ENCODE measurements around the gene TBX21.
"Not testable (repeated sequence)": the region's sequence is repeated elsewhere in the genome, so short reads cannot be mapped to it uniquely, and the experiment has no call there.

TBX21 gene

GRCh38 chr17:47760409-47761140 is 27.5 kb downstream of the TBX21 start:
- in situ Hi-C loops (cut with HindIII; ENCODE audit: low sequenced_read_pairs) = no loop called here

DNA sequence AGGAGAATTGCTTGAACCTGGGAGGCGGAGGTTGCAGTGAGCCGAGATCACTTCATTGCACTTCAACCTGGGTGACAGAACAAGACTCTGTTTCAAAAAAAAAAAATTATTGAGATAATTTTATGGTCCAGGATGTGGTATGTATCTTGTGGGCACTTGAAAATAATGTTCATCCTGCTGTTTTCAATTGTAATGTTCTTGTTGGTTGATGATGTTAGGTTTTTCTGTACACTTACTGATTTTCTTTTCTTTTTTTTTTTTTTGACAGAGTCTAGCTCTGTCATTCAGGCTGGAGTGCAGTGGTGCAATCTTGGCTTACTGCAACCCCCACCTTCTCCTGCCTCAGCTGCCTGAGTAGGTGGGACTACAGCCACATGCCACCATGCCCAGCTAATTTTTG is 29.7 kb downstream of the TBX21 start:
- in situ Hi-C loops (cut with HindIII; ENCODE audit: low sequenced_read_pairs) = no loop called here

GRCh38 chr17:47763913-47764582 is 31.0 kb downstream of the TBX21 start:
- in situ Hi-C loops (cut with HindIII; ENCODE audit: low sequenced_read_pairs) = no loop called here

- in situ Hi-C loops (cut with HindIII; ENCODE audit: low sequenced_read_pairs) = not testable (repeated sequence)
Observed at GRCh38 chr17:47773649-47774048, 40.6 kb downstream of the TBX21 start.

DNA sequence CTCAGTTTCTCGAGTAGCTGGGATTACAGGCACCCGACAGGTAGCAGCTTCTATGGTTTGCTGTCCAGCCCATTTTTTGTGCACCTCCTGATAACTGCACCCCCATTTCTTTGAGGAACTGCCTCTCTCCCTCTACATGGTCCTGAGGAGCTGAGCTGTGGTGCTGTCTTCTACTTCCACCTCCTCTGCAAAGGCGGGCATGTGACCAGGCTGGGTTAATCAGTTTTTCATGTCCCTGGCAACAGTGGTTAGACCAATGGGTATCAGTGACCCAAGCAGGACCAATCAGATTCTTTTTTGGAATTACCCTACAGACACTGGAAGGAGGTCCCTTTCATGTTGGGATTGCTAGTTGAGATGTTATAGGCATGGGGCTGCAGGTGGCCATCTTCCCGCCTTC is 41.3 kb downstream of the TBX21 start:
- in situ Hi-C loops (cut with HindIII; ENCODE audit: low sequenced_read_pairs) = no loop called here

- in situ Hi-C loops (cut with HindIII; ENCODE audit: low sequenced_read_pairs) = no loop called here
Observed at GRCh38 chr17:47774987-47775580, 42.0 kb downstream of the TBX21 start.

DNA sequence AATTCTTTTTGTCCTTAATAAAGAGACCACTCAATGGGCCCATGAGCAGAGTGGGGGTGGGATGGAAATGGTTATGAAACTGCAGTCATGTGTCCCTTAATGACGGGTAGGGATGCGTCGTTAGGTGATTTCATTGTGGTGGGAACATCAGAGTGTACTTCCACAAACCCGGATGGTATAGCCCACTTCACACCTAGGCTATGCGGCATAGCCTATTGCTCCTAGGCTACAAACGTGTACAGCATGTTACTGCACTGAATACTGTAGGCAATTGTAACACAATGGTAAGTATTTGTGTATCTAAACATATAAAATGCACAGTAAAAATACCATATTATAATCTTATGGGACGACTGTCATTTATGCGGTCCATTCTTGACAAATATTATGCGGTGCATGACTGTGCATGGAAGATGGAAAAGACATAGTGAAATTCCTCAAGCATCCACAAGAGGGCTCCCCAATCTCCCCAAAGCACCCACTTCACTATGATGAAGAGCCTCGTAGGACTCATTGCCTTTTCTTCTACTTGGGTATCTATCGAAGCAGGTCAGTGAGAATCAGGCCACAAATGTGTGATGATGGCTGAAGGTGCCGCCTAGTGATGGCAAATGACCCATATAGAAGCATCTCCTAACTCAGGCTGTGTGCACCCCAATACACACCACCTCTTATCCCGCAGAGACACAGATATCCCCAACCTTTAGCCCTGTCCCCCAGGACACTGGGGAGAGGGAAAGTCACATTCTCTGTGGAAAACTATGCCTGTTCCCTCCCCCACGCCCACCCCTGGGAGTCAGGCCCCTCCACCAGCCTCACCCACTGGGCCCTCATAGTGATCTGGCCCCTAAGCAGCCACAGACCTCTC is 43.5 kb downstream of the TBX21 start:
- in situ Hi-C loops (cut with HindIII; ENCODE audit: low sequenced_read_pairs) = no loop called here

DNA sequence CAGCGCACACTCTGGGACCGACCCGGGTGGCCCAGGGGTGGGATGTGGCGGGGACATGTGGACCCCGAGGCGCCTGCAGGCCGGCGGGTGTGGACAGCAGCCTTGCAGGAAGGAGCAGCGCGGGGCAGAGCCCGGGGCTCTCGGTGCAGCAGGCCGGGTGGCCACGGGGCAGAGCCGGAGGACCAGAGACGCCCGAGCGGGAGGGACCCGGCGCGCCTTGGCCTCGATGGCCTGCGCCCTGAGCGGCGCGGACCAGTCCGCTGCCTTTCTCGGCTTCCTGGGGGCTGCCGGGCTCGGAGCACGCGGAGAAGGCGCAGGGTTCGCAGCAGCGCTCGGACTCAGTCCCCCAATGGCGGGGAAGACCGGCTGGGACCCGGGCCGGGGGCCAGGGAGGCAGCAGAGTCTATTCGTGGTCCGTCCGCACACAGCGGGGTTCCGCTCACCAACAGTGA is 45.2 kb downstream of the TBX21 start:
- in situ Hi-C loops (cut with HindIII; ENCODE audit: low sequenced_read_pairs) = no loop called here

- in situ Hi-C loops (cut with HindIII; ENCODE audit: low sequenced_read_pairs) = no loop called here
Observed at GRCh38 chr17:47781397-47781796, 48.4 kb downstream of the TBX21 start.

GRCh38 chr17:47785538-47786123 is 52.6 kb downstream of the TBX21 start:
- in situ Hi-C loops (cut with HindIII; ENCODE audit: low sequenced_read_pairs) = no loop called here

- in situ Hi-C loops (cut with HindIII; ENCODE audit: low sequenced_read_pairs) = no loop called here
Observed at GRCh38 chr17:47789611-47790561, 56.9 kb downstream of the TBX21 start.

DNA sequence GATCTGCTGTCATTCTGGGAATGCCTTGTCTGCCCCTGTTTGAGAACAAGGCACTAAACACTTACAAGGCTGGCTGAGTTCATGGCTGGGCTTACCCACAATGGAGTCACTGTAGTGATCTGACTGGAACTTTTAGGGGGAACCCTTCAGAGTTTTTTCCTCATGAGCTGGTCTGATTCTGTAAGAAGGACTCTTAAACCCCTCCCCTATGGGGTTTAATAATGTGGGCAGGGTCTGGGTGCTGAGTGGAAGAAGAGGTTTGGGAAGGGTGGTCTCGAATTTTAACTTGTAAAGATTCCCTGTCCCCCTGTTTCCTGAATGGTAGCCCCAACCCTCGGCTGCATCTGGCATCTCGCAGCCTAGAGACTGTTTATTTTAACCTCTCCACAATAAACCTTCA is 58.0 kb downstream of the TBX21 start:
- in situ Hi-C loops (cut with HindIII; ENCODE audit: low sequenced_read_pairs) = no loop called here

- in situ Hi-C loops (cut with HindIII; ENCODE audit: low sequenced_read_pairs) = no loop called here
Observed at GRCh38 chr17:47792457-47792856, 59.4 kb downstream of the TBX21 start.

DNA sequence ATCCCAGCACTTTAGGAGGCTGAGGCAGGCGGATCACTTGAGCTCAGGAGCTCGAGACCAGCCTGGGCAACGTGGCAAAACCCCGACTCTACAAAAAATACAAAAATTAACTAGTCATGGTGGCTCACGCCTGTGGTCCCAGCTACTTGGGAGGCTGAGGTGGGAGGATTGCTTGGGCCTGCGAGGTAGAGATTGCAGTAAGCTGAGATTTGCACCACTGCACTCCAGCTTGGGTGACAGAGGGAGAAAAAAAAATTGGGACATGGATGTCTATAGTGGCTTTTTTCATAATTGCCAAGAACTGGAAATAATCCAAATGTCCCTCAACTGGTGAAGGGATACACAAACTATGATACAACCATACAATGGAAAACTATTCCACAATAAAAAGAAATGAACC is 59.9 kb downstream of the TBX21 start:
- in situ Hi-C loops (cut with HindIII; ENCODE audit: low sequenced_read_pairs) = no loop called here
